ENCODE results near the gene PRSS33. TPM values are rescaled to one million over a fixed set of nuclear protein-coding genes. Genes with fewer than 3 reads are reported as not detected.
A peak's percentile ranks its signal among the peaks of the same experiment; 100 is the strongest.

PRSS33 gene
- total and polyA plus RNA-seq, 4 donors: 0.08 TPM; not detected in 3

DNA sequence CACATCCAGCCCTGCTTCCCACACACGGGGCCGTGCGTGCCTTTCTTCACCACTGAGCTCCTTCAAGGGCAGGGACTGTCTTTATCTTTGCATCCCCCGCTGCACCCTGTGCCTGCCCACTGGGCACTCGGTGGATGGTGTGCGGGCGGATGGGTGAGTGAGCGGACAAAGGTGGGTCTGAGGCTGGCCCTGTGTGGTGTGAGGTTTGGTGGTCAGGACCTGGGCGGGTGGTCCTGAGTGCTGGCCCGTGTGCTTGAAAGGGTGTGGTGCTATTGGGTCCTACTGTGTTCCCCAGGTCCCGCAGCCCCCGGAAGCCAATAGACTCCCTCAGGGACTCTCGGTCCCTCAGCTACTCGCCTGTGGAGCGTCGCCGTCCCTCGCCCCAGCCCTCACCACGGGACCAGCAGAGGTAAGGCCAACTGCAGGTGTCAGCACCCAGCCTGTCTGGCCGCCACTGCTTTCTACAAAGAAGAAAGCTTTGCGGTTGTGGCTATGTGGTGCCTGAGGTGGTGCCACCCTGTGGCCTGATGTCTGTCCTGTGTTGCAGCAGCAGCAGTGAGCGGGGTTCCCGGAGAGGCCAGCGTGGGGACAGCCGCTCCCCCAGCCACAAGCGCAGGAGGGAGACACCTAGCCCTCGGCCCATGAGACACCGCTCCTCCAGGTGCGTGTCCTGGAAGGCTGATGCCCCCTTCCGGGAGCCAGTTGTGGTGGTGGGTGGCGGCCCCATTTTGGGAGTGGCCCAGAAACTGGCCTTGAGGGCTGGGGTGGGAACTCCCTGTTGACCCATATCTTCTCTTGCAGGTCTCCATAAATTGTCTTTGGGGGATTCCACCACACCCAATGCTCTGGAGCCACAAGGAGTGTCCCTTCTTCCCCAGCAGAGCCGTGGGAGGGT is 17.1 kb downstream of the PRSS33 start:
- H3K4me3 ChIP-seq (ENCODE audit: low read length in 2 of 2): no peak overlapping the region
- ATAC-seq (ENCODE audit: low FRiP score) (no peak), DNase-seq (peak; percentile 39 to 68)
- no peak overlapping the region for H3K27ac ChIP-seq (ENCODE audit: low read depth in 1 of 2, low read length in 2 of 2)
- no peaks in the 10 kb centered on the region for H3K9me3 ChIP-seq (ENCODE audit: control insufficient read depth, low read length)
- 77 to 79% methylated on average over 32 of the region's 32 CpGs for WGBS, 2 donors
- peaks cover 6 to 28% of the 10 kb centered on the region in 2 donors for H3K36me3 ChIP-seq (ENCODE audit: control insufficient read depth in 1 of 2, insufficient read depth in 2 of 2, low read length in 1 of 2)
- no peaks in the 10 kb centered on the region for H3K4me1 ChIP-seq (ENCODE audit: control insufficient read depth in 1 of 2, insufficient read depth in 2 of 2, low read length in 2 of 2)
- no peaks in the 10 kb centered on the region for H3K27me3 ChIP-seq (ENCODE audit: control insufficient read depth in 1 of 2, insufficient read depth in 2 of 2, low read length in 1 of 2)
- intact Hi-C loops (cut with DNase I): no loop called here

DNA sequence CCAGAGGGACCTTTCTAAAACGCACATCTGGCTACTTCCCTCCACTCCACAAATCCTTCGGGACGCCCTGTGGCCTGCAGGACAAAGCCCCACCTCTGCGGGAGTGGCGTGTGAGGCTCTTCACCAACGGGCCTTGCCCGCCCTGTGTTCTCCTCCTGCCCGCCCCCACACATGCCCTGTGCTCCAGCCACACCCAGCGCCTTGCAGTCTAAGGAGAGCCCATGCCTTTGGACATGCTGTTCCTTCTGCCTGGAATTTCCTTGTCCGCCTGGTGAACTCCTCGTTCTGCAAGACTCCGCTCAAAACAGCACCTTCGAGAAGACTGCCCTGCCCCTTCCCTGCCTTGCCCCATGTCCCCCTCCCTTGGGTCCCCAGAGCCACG is 17.7 kb downstream of the PRSS33 start:
- 68 to 69% methylated on average over 14 of the region's 14 CpGs for WGBS, 2 donors
- intact Hi-C loops (cut with DNase I): no loop called here
- ATAC-seq (ENCODE audit: low FRiP score): no peak
- Histone ChIP-seq H3K4me3 (ENCODE audit: low read length in 2 of 2) (no peak overlapping the region), H3K27me3 (ENCODE audit: control insufficient read depth in 1 of 2, insufficient read depth in 2 of 2, low read length in 1 of 2) (no peaks in the 10 kb centered on the region), H3K36me3 (ENCODE audit: control insufficient read depth in 1 of 2, insufficient read depth in 2 of 2, low read length in 1 of 2) (peaks cover 6 to 29% of the 10 kb centered on the region in 2 donors), H3K4me1 (ENCODE audit: control insufficient read depth in 1 of 2, insufficient read depth in 2 of 2, low read length in 2 of 2) (no peaks in the 10 kb centered on the region), H3K27ac (ENCODE audit: low read depth in 1 of 2, low read length in 2 of 2) (no peak overlapping the region), H3K9me3 (ENCODE audit: control insufficient read depth, low read length) (no peaks in the 10 kb centered on the region)
- peak; percentile 42 to 75 for DNase-seq

DNA sequence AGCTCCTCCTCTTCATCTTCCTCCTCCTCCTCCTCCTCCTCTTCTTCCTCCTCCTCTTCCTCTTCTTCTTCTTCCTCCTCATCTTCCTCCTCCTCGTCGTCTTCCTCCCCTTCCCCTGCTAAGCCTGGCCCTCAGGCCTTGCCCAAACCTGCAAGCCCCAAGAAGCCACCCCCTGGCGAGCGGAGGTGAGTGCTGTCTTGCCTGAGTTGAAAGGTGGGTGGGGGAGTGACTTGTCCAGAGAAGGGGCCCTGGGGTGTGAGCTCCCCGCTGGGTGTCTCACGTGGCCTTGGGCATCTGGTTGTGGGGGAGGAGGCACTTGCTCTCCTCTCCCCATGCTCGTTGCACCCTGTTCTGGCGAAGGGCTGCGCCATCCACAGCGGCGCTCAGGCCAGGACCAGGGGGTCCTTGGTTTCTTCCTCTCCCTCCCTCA is 18.2 kb downstream of the PRSS33 start:
- ATAC-seq (ENCODE audit: low FRiP score) (no peak), DNase-seq (peak; percentile 46 to 62)
- peaks cover 9 to 29% of the 10 kb centered on the region in 2 donors for H3K36me3 ChIP-seq (ENCODE audit: control insufficient read depth in 1 of 2, insufficient read depth in 2 of 2, low read length in 1 of 2)
- H3K9me3 ChIP-seq (ENCODE audit: control insufficient read depth, low read length): no peaks in the 10 kb centered on the region
- no peak overlapping the region for H3K27ac ChIP-seq (ENCODE audit: low read depth in 1 of 2, low read length in 2 of 2)
- WGBS, 2 donors: 81 to 85% methylated on average over 10 to 11 of the region's 11 CpGs
- no peaks in the 10 kb centered on the region for H3K4me1 ChIP-seq (ENCODE audit: control insufficient read depth in 1 of 2, insufficient read depth in 2 of 2, low read length in 2 of 2)
- intact Hi-C loops (cut with DNase I): no loop called here
- no peak overlapping the region for H3K4me3 ChIP-seq (ENCODE audit: low read length in 2 of 2)
- H3K27me3 ChIP-seq (ENCODE audit: control insufficient read depth in 1 of 2, insufficient read depth in 2 of 2, low read length in 1 of 2): no peaks in the 10 kb centered on the region

DNA sequence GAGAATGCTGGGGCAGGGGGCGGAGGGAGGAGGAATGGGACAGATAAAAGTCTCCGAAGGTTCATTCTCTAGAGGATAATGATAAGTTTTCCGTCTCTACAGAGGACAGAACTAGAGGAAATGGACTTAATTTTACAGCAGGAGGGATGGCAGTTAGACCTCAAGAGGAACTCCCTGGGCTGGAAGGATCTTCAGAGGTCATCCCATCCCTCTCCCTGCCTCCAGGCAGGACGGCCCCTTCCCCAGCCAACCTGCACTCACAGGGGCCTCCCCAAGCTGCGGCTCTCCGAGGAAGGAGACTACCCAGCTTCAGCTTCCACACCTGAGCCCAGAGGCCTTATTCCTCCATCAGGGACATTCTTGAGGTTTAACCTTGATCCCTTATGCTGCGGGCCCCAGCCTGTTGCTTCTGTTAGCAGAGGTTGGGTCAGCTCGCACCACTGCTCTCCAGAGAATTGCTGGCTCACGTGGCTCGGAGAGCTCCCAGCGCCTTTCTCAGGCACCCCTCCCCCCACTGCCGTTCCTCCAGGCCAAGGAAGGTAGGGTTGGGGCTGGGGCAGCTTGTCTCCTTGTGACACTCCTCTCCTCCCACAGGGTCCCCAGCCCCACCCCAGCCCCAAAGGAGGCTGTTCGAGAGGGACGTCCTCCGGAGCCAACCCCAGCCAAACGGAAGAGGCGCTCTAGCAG is 18.8 kb downstream of the PRSS33 start:
- H3K36me3 ChIP-seq (ENCODE audit: control insufficient read depth in 1 of 2, insufficient read depth in 2 of 2, low read length in 1 of 2): peaks cover 10 to 29% of the 10 kb centered on the region in 2 donors
- no peaks in the 10 kb centered on the region for H3K4me1 ChIP-seq (ENCODE audit: control insufficient read depth in 1 of 2, insufficient read depth in 2 of 2, low read length in 2 of 2)

DNA sequence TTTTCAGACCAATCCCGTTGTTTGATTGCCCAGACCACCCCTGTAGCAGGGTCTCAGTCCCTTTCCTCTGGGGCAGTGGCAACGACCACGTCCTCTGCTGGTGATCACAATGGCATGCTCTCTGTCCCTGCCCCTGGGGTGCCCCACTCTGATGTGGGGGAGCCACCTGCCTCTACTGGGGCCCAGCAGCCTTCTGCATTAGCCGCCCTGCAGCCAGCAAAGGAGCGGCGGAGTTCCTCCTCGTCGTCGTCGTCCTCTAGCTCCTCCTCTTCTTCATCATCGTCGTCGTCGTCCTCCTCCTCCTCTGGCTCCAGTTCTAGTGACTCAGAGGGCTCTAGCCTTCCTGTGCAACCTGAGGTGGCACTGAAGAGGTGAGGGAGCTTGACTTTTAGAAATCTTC is 19.5 kb downstream of the PRSS33 start:
- no peak overlapping the region for H3K4me3 ChIP-seq (ENCODE audit: low read length in 2 of 2)
- peaks cover 13 to 33% of the 10 kb centered on the region in 2 donors for H3K36me3 ChIP-seq (ENCODE audit: control insufficient read depth in 1 of 2, insufficient read depth in 2 of 2, low read length in 1 of 2)
- intact Hi-C loops (cut with DNase I): no loop called here
- WGBS, 2 donors: 62 to 69% methylated on average over 14 of the region's 14 CpGs
- ATAC-seq (ENCODE audit: low FRiP score) (no peak), DNase-seq (peak in 1 of 2 donors; percentile 50)
- no peaks in the 10 kb centered on the region for H3K9me3 ChIP-seq (ENCODE audit: control insufficient read depth, low read length)
- no peaks in the 10 kb centered on the region for H3K27me3 ChIP-seq (ENCODE audit: control insufficient read depth in 1 of 2, insufficient read depth in 2 of 2, low read length in 1 of 2)
- no peak overlapping the region for H3K27ac ChIP-seq (ENCODE audit: low read depth in 1 of 2, low read length in 2 of 2)
- no peaks in the 10 kb centered on the region for H3K4me1 ChIP-seq (ENCODE audit: control insufficient read depth in 1 of 2, insufficient read depth in 2 of 2, low read length in 2 of 2)

More for the DNA sequence above, 18.8 kb downstream of the PRSS33 start:
- Histone ChIP-seq H3K4me3 (ENCODE audit: low read length in 2 of 2) (no peak overlapping the region), H3K27me3 (ENCODE audit: control insufficient read depth in 1 of 2, insufficient read depth in 2 of 2, low read length in 1 of 2) (no peaks in the 10 kb centered on the region), H3K27ac (ENCODE audit: low read depth in 1 of 2, low read length in 2 of 2) (no peak overlapping the region), H3K9me3 (ENCODE audit: control insufficient read depth, low read length) (no peaks in the 10 kb centered on the region)
- 57 to 67% methylated on average over 17 of the region's 17 CpGs for WGBS, 2 donors
- ATAC-seq (ENCODE audit: low FRiP score): no peak
- DNase-seq: peak; percentile 24 to 74
- intact Hi-C loops (cut with DNase I): no loop called here

DNA sequence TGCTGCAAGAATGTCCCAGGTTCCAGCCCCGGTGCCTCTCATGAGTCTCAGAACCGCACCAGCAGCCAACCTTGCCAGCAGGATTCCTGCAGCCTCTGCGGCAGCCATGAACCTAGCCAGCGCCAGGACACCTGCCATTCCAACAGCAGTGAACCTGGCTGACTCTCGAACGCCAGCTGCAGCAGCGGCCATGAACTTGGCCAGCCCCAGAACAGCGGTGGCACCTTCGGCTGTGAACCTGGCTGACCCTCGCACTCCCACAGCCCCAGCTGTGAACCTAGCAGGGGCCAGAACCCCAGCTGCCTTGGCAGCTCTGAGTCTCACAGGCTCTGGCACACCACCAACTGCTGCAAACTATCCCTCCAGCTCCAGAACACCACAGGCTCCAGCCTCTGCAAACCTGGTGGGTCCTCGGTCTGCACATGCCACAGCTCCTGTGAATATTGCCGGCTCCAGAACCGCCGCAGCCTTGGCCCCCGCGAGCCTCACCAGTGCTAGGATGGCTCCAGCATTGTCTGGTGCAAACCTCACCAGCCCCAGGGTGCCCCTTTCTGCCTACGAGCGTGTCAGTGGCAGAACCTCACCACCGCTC is 20.1 kb downstream of the PRSS33 start:
- Histone ChIP-seq H3K36me3 (ENCODE audit: control insufficient read depth in 1 of 2, insufficient read depth in 2 of 2, low read length in 1 of 2) (peaks cover 14 to 37% of the 10 kb centered on the region in 2 donors), H3K9me3 (ENCODE audit: control insufficient read depth, low read length) (no peaks in the 10 kb centered on the region), H3K4me1 (ENCODE audit: control insufficient read depth in 1 of 2, insufficient read depth in 2 of 2, low read length in 2 of 2) (no peaks in the 10 kb centered on the region), H3K4me3 (ENCODE audit: low read length in 2 of 2) (no peak overlapping the region), H3K27me3 (ENCODE audit: control insufficient read depth in 1 of 2, insufficient read depth in 2 of 2, low read length in 1 of 2) (no peaks in the 10 kb centered on the region), H3K27ac (ENCODE audit: low read depth in 1 of 2, low read length in 2 of 2) (no peak overlapping the region)
- WGBS, 2 donors: 86 to 87% methylated on average over 19 of the region's 19 CpGs
- intact Hi-C loops (cut with DNase I): no loop called here
- DNase-seq (peak in 1 of 2 donors; percentile 59), ATAC-seq (ENCODE audit: low FRiP score) (no peak)

DNA sequence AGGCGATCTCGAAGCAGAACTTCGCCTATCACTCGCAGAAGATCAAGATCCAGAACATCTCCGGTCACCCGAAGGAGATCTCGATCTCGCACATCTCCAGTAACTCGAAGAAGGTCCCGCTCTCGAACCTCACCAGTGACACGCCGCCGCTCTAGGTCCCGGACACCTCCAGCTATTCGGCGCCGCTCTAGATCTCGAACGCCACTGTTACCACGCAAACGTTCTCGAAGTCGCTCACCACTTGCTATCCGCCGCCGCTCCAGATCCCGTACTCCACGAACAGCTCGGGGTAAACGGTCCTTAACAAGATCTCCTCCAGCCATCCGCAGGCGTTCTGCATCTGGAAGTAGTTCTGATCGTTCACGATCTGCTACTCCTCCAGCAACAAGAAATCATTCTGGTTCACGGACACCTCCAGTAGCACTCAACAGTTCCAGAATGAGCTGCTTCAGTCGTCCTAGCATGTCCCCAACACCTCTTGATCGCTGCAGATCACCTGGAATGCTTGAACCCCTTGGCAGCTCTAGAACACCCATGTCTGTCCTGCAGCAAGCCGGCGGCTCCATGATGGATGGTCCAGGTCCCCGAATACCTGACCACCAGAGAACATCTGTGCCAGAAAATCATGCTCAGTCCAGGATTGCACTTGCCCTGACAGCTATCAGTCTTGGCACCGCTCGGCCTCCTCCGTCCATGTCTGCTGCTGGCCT is 20.8 kb downstream of the PRSS33 start:
- no peak for ATAC-seq (ENCODE audit: low FRiP score)
- intact Hi-C loops (cut with DNase I): no loop called here
- Histone ChIP-seq H3K36me3 (ENCODE audit: control insufficient read depth in 1 of 2, insufficient read depth in 2 of 2, low read length in 1 of 2) (peaks cover 19 to 40% of the 10 kb centered on the region in 2 donors), H3K27me3 (ENCODE audit: control insufficient read depth in 1 of 2, insufficient read depth in 2 of 2, low read length in 1 of 2) (no peaks in the 10 kb centered on the region), H3K9me3 (ENCODE audit: control insufficient read depth, low read length) (no peaks in the 10 kb centered on the region), H3K4me3 (ENCODE audit: low read length in 2 of 2) (no peak overlapping the region), H3K27ac (ENCODE audit: low read depth in 1 of 2, low read length in 2 of 2) (no peak overlapping the region), H3K4me1 (ENCODE audit: control insufficient read depth in 1 of 2, insufficient read depth in 2 of 2, low read length in 2 of 2) (no peaks in the 10 kb centered on the region)
- WGBS, 2 donors: 97% methylated on average over 44 of the region's 44 CpGs
- DNase-seq: no peak

All from aorta (tissue), 5 donors.